ENCODE results near the gene ARL10.
A peak's percentile ranks its signal among the peaks of the same experiment; 100 is the strongest.

The ARL10 gene

GRCh38 chr5:176365351-176366231, at the start of gene ARL10:
TSS of gene ARL10 (plus strand) at chr5:176365487. CDS start at chr5:176365564, 77 bp downstream.
- DNase-seq, result no peak

GRCh38 chr5:176317534-176318374, 47.5 kb upstream of the ARL10 start:
- no peaks in the 10 kb centered on the region for H3K27me3 ChIP-seq (replicated peaks; ENCODE audit: insufficient read depth, low read length)
- no peaks in the 10 kb centered on the region for H3F3A ChIP-seq (ENCODE audit: insufficient read depth, low read length)
- TF ChIP-seq EZH2phosphoT487 (IDR thresholded peaks at IDR 0.05; ENCODE audit: low read length), result no peak
- no peak for TF ChIP-seq EZH2 (optimal IDR thresholded peaks at IDR 0.05; ENCODE audit: low read depth, low read length)
- TF ChIP-seq CTCF (IDR thresholded peaks at IDR 0.05; ENCODE audit: low read length), result no peak
- no peaks in the 10 kb centered on the region for H3K9me3 ChIP-seq (replicated peaks; ENCODE audit: insufficient read depth, low read length)
- H3K36me3 ChIP-seq (replicated peaks; ENCODE audit: insufficient read depth, low read length), result no peaks in the 10 kb centered on the region
- no peaks in the 10 kb centered on the region for H3K9me2 ChIP-seq (replicated peaks; ENCODE audit: insufficient read depth, low read length)
- no peaks in the 10 kb centered on the region for H4K20me1 ChIP-seq (ENCODE audit: insufficient read depth, low read length)
- no peaks in the 10 kb centered on the region for H3K4me1 ChIP-seq (ENCODE audit: low read length)
- no peak overlapping the region for H3K9ac ChIP-seq (ENCODE audit: low read length)
- H2AFZ ChIP-seq (ENCODE audit: low read length), result no peak overlapping the region
- DNase-seq, result no peak
- no peak overlapping the region for H3K4me2 ChIP-seq (ENCODE audit: low read depth, low read length)
- H3K4me3 ChIP-seq (ENCODE audit: low read length), result no peak overlapping the region
- H3K79me2 ChIP-seq (ENCODE audit: low read length), result no peaks in the 10 kb centered on the region
- H3K27ac ChIP-seq (ENCODE audit: low read length), result no peak overlapping the region

More at GRCh38 chr5:176365351-176366231, at the start of gene ARL10:
- Histone ChIP-seq H3K36me3 (replicated peaks; ENCODE audit: insufficient read depth, low read length) (no peaks in the 10 kb centered on the region), H3K4me1 (ENCODE audit: low read length) (0 out of 2 replicates have a peak, but pooled peaks cover 5% of the 10 kb centered on the region), H3F3A (ENCODE audit: insufficient read depth, low read length) (no peaks in the 10 kb centered on the region; the same call in 1 of the 2 replicates), H2AFZ (ENCODE audit: low read length) (no peak within 1 kb of the TSS), H3K4me2 (ENCODE audit: low read depth, low read length) (peak within 1 kb of the TSS; percentile 59), H3K27ac (ENCODE audit: low read length) (no peak within 1 kb of the TSS), H3K4me3 (ENCODE audit: low read length) (no peak within 1 kb of the TSS; the same call in 1 of the 2 replicates), H3K9me3 (replicated peaks; ENCODE audit: insufficient read depth, low read length) (no peaks in the 10 kb centered on the region), H3K9ac (ENCODE audit: low read length) (no peak within 1 kb of the TSS), H3K79me2 (ENCODE audit: low read length) (peaks cover 9% of the 10 kb centered on the region), H4K20me1 (ENCODE audit: insufficient read depth, low read length) (no peaks in the 10 kb centered on the region), H3K27me3 (replicated peaks; ENCODE audit: insufficient read depth, low read length) (peaks cover 32% of the 10 kb centered on the region), H3K9me2 (replicated peaks; ENCODE audit: insufficient read depth, low read length) (no peaks in the 10 kb centered on the region)
- no peak for TF ChIP-seq EZH2phosphoT487 (IDR thresholded peaks at IDR 0.05; ENCODE audit: low read length)
- no peak for TF ChIP-seq CTCF (IDR thresholded peaks at IDR 0.05; ENCODE audit: low read length)
- TF ChIP-seq EZH2 (optimal IDR thresholded peaks at IDR 0.05; ENCODE audit: low read depth, low read length), result no peak

GRCh38 chr5:176319827-176320554, 45.3 kb upstream of the ARL10 start:
- H3K36me3 ChIP-seq (replicated peaks; ENCODE audit: insufficient read depth, low read length), result no peaks in the 10 kb centered on the region
- H3K9me2 ChIP-seq (replicated peaks; ENCODE audit: insufficient read depth, low read length), result no peaks in the 10 kb centered on the region
- H2AFZ ChIP-seq (ENCODE audit: low read length), result no peak overlapping the region
- H3K4me1 ChIP-seq (ENCODE audit: low read length), result no peaks in the 10 kb centered on the region
- H3K27me3 ChIP-seq (replicated peaks; ENCODE audit: insufficient read depth, low read length), result no peaks in the 10 kb centered on the region
- H3K79me2 ChIP-seq (ENCODE audit: low read length), result no peaks in the 10 kb centered on the region
- H3K9ac ChIP-seq (ENCODE audit: low read length), result no peak overlapping the region
- H3F3A ChIP-seq (ENCODE audit: insufficient read depth, low read length), result no peaks in the 10 kb centered on the region
- no peaks in the 10 kb centered on the region for H3K9me3 ChIP-seq (replicated peaks; ENCODE audit: insufficient read depth, low read length)
- no peaks in the 10 kb centered on the region for H4K20me1 ChIP-seq (ENCODE audit: insufficient read depth, low read length)
- no peak overlapping the region for H3K4me2 ChIP-seq (ENCODE audit: low read depth, low read length)
- H3K27ac ChIP-seq (ENCODE audit: low read length), result no peak overlapping the region
- DNase-seq, result peak; percentile 18
- H3K4me3 ChIP-seq (ENCODE audit: low read length), result no peak overlapping the region
- no peak for TF ChIP-seq EZH2 (optimal IDR thresholded peaks at IDR 0.05; ENCODE audit: low read depth, low read length)
- no peak for TF ChIP-seq EZH2phosphoT487 (IDR thresholded peaks at IDR 0.05; ENCODE audit: low read length)
- TF ChIP-seq CTCF (IDR thresholded peaks at IDR 0.05; ENCODE audit: low read length), result no peak

Data from MM.1S (cell line).